ENCODE results near the gene TBX15.
"Not testable (repeated sequence)": the region's sequence is repeated elsewhere in the genome, so short reads cannot be mapped to it uniquely, and the experiment has no call there.

Gene TBX15

DNA sequence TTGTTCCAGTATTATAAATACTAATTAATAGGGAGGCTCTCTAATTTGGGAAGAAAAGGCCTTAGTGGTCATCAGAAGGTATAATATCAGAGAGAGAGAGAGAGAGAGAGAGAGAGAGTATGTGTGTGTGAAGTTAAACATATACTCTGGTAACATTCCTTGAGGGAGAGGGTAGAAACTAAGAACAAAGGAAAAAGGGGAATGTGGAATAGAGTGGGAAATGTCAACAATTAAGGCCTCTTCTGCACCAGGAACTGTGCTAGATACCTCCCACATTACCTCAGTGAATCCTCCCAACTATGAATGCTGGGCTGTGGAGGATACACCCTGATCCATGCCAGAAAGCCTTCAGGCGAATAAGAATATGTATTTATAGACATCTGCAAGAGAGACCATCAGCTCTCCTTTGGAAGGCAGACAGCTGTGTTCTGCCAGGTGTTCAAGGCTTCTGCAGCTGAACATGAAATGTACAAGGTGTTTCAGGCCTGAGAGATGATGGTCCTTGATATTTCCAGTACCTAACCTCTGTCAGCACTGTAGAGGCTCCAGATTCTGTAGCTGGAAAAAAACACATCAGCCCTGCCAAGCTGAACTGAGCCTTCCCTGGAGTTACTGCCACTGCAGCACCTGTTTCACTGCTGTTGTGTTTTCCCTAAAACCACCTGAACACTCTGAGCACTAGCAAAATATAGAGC is 29.1 kb downstream of the TBX15 start:
- no peak for DNase-seq
- Mint-ChIP-seq H3K27ac (no peak overlapping the region), H3K36me3 (ENCODE audit: low read depth) (no peaks in the 10 kb centered on the region), H3K4me1 (peaks cover 48% of the 10 kb centered on the region), H3K4me3 (no peak overlapping the region), H3K27me3 (ENCODE audit: low read depth, poor library complexity) (no peaks in the 10 kb centered on the region), H3K9me3 (peaks cover 3% of the 10 kb centered on the region)
- TF ChIP-seq, protein P1, sequence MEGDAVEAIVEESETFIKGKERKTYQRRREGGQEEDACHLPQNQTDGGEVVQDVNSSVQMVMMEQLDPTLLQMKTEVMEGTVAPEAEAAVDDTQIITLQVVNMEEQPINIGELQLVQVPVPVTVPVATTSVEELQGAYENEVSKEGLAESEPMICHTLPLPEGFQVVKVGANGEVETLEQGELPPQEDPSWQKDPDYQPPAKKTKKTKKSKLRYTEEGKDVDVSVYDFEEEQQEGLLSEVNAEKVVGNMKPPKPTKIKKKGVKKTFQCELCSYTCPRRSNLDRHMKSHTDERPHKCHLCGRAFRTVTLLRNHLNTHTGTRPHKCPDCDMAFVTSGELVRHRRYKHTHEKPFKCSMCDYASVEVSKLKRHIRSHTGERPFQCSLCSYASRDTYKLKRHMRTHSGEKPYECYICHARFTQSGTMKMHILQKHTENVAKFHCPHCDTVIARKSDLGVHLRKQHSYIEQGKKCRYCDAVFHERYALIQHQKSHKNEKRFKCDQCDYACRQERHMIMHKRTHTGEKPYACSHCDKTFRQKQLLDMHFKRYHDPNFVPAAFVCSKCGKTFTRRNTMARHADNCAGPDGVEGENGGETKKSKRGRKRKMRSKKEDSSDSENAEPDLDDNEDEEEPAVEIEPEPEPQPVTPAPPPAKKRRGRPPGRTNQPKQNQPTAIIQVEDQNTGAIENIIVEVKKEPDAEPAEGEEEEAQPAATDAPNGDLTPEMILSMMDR (IDR thresholded peaks at IDR 0.05), result no peak

- DNase-seq, result no peak
- no peaks in the 10 kb centered on the region for H3K27me3 Mint-ChIP-seq (ENCODE audit: low read depth, poor library complexity)
- TF ChIP-seq, protein P1 (IDR thresholded peaks at IDR 0.05), result no peak
- H3K4me1 Mint-ChIP-seq, result peaks cover 57% of the 10 kb centered on the region
- peaks cover under 1% of the 10 kb centered on the region for H3K9me3 Mint-ChIP-seq
- no peaks in the 10 kb centered on the region for H3K36me3 Mint-ChIP-seq (ENCODE audit: low read depth)
- no peak overlapping the region for H3K27ac Mint-ChIP-seq
- H3K4me3 Mint-ChIP-seq, result no peak overlapping the region
Measured at GRCh38 chr1:118958140-118958539, 30.0 kb downstream of the TBX15 start.

DNA sequence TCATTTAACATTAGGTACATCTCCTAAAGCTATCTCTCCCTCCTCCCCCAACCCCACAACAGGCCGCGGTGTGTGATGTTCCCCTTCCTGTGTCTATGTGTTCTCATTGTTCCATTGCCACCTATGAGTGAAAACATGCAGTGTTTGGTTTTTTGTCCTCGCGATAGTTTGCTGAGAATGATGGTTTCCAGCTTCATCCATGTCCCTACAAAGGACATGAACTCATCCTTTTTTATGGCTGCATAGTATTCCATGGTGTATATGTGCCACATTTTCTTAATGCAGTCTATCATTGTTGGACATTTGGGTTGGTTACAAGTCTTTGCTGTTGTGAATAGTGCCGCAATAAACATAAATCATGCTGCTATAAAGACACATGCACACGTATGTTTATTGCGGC is 30.6 kb downstream of the TBX15 start:
- DNase-seq; H3K36me3 Mint-ChIP-seq (ENCODE audit: low read depth); H3K27me3 Mint-ChIP-seq (ENCODE audit: low read depth, poor library complexity); H3K9me3 Mint-ChIP-seq; H3K4me3 Mint-ChIP-seq; H3K27ac Mint-ChIP-seq: not testable (repeated sequence)
- peaks cover 58% of the 10 kb centered on the region for H3K4me1 Mint-ChIP-seq

GRCh38 chr1:118954301-118954905 is 33.7 kb downstream of the TBX15 start:
- Mint-ChIP-seq H3K36me3 (ENCODE audit: low read depth) (no peaks in the 10 kb centered on the region), H3K4me1 (peaks cover 45% of the 10 kb centered on the region), H3K4me3 (no peak overlapping the region), H3K9me3 (no peaks in the 10 kb centered on the region), H3K27ac (no peak overlapping the region), H3K27me3 (ENCODE audit: low read depth, poor library complexity) (peaks cover 2% of the 10 kb centered on the region)
- no peak for DNase-seq
- TF ChIP-seq, protein P1 (IDR thresholded peaks at IDR 0.05), result no peak

- no peak overlapping the region for H3K4me3 Mint-ChIP-seq
- H3K27me3 Mint-ChIP-seq (ENCODE audit: low read depth, poor library complexity), result peaks cover 2% of the 10 kb centered on the region
- peaks cover 47% of the 10 kb centered on the region for H3K4me1 Mint-ChIP-seq
- TF ChIP-seq, protein P1 (IDR thresholded peaks at IDR 0.05), result no peak
- no peak overlapping the region for H3K27ac Mint-ChIP-seq
- H3K36me3 Mint-ChIP-seq (ENCODE audit: low read depth), result no peaks in the 10 kb centered on the region
- no peak for DNase-seq
- H3K9me3 Mint-ChIP-seq, result no peaks in the 10 kb centered on the region
Measured at GRCh38 chr1:118951270-118951936, 36.7 kb downstream of the TBX15 start.

GRCh38 chr1:118949315-118949714 is 38.8 kb downstream of the TBX15 start:
- no peak for DNase-seq
- H3K27me3 Mint-ChIP-seq (ENCODE audit: low read depth, poor library complexity), result peaks cover 2% of the 10 kb centered on the region
- H3K4me3 Mint-ChIP-seq, result no peak overlapping the region
- H3K27ac Mint-ChIP-seq, result no peak overlapping the region
- peaks cover 32% of the 10 kb centered on the region for H3K4me1 Mint-ChIP-seq
- no peaks in the 10 kb centered on the region for H3K9me3 Mint-ChIP-seq
- H3K36me3 Mint-ChIP-seq (ENCODE audit: low read depth), result no peaks in the 10 kb centered on the region
- TF ChIP-seq, protein P1 (IDR thresholded peaks at IDR 0.05), result no peak

All from nephron progenitor cell (in vitro differentiated cells).